Lower leg skin (tissue), 3 donors: ENCODE results near the gene CPNE8.

Experiments used
- POLR2A ChIP-seq, 2 donors: fragments of 450-650 bp; IDR thresholded peaks; one replicate each; pipeline ENCODE4 v1.6.1; 2016 to 2017; ENCODE audit warnings: antibody characterized with exemption in 2 of 2, mild to moderate bottlenecking in 1 of 2, moderate library complexity in 1 of 2
- TF ChIP-seq, protein P1 (sequence below), 3 donors: fragments of 450-650 bp; IDR thresholded peaks; one replicate each; pipeline ENCODE4 v1.5.1; 2016; ENCODE audit warnings: antibody characterized with exemption in 3 of 3, mild to moderate bottlenecking in 3 of 3, moderate library complexity in 2 of 3

- TF ChIP-seq, protein P1, sequence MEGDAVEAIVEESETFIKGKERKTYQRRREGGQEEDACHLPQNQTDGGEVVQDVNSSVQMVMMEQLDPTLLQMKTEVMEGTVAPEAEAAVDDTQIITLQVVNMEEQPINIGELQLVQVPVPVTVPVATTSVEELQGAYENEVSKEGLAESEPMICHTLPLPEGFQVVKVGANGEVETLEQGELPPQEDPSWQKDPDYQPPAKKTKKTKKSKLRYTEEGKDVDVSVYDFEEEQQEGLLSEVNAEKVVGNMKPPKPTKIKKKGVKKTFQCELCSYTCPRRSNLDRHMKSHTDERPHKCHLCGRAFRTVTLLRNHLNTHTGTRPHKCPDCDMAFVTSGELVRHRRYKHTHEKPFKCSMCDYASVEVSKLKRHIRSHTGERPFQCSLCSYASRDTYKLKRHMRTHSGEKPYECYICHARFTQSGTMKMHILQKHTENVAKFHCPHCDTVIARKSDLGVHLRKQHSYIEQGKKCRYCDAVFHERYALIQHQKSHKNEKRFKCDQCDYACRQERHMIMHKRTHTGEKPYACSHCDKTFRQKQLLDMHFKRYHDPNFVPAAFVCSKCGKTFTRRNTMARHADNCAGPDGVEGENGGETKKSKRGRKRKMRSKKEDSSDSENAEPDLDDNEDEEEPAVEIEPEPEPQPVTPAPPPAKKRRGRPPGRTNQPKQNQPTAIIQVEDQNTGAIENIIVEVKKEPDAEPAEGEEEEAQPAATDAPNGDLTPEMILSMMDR (IDR thresholded peaks at IDR 0.05), result no peak
- TF ChIP-seq POLR2A (IDR thresholded peaks at IDR 0.05), result no peak
These were observed 143.6 kb downstream of the CPNE8 start for GRCh38 chr12:38761636-38762342.
